HepG2 (cell line): Measurements from ENCODE around the gene RASSF4. TPM values are rescaled to one million over a fixed set of nuclear protein-coding genes. Genes with fewer than 3 reads are reported as not detected.

Experiments
- ATAC-seq: fragments of 200-7000 bp; cut with Tn5 transposase; 3 replicates; pipeline ENCODE4 v1.9.1; 2020; ENCODE audit warnings: mild to moderate bottlenecking, moderate library complexity
- BruUV-seq: library from RNA; stranded (reverse); fragments of 400-500 nt; replicated peaks from 2 replicates; lab custom pipeline; 2021; lab: Mats Ljungman, UMichigan
- CTCF ChIA-PET: fragments of 300-600 bp; formaldehyde crosslinking; extraction: SDS; loops from one replicate; lab custom pipeline; 2021; ENCODE audit warnings: low total read pairs, inconsistent platforms, low intra/inter-chr PET ratio; lab: Yijun Ruan, JAX
- POLR2A ChIA-PET: fragments of 350-600 bp; sonication (Branson Sonifier 250); formaldehyde crosslinking; loops from one replicate; lab custom pipeline; 2020; ENCODE audit warnings: antibody characterized with exemption, inconsistent platforms; lab: Yijun Ruan, JAX
- DNase-seq: peaks from one replicate; pipeline ENCODE4 v3.0.0-alpha.2; 2015; ENCODE audit warnings: low spot score
- FAIRE-seq: peaks from 3 replicates; lab custom pipeline; 2011; peaks lifted over from hg19 to GRCh38; lab: Jason Lieb, UNC
- H2AFZ ChIP-seq: one replicate; pipeline ENCODE4 v1.6.1; 2011; ENCODE audit warnings: low read length, inconsistent platforms
- H3K27ac ChIP-seq: fragments of 300-600 bp; 3 replicates; pipeline ENCODE4 v1.8.0; 2011; ENCODE audit warnings: mixed run types, mild to moderate bottlenecking, mixed read lengths, low read length, inconsistent platforms; ENCODE audit not compliant: insufficient read depth; ENCODE audit errors: extremely low read length
- H3K27me3 ChIP-seq, 2 experiments: fragments of 200-600 bp in 1 of 2; 2 replicates in 1 of 2; 3 replicates in 1 of 2; pipeline versions ENCODE4 v1.6.0 to v1.8.0; 2011; ENCODE audit warnings: low read length in 2 of 2, mild to moderate bottlenecking in 2 of 2, moderate library complexity in 2 of 2, inconsistent platforms in 1 of 2; ENCODE audit not compliant: insufficient read depth in 2 of 2, control insufficient read depth in 1 of 2
- H3K36me3 ChIP-seq, 2 experiments: fragments of 200-600 bp in 1 of 2; replicated peaks in 1 of 2; 2 replicates in 1 of 2; 3 replicates in 1 of 2; pipeline versions ENCODE4 v1.5.1 to v1.8.0; 2011; ENCODE audit warnings: low read length in 2 of 2, inconsistent platforms in 1 of 2; ENCODE audit not compliant: insufficient read depth in 2 of 2, control insufficient read depth in 1 of 2
- H3K4me1 ChIP-seq: 2 replicates; pipeline ENCODE4 v1.5.1; 2012; ENCODE audit warnings: low read length, inconsistent platforms; ENCODE audit not compliant: insufficient read depth
- H3K4me2 ChIP-seq: 2 replicates; pipeline ENCODE4 v1.6.0; 2011; ENCODE audit warnings: low read depth, low read length, inconsistent platforms
- H3K4me3 ChIP-seq, 3 experiments: fragments of 200-600 bp in 1 of 3; sonication (generic), shearing (Covaris generic) in 1 of 3; replicated peaks in 1 of 3; 2 replicates each; pipeline ENCODE4 v1.5.1; 2011 to 2016; ENCODE audit warnings: low read length in 3 of 3, inconsistent platforms in 2 of 3, low read depth in 2 of 3, mild to moderate bottlenecking in 2 of 3, control low read depth in 1 of 3, mixed read lengths in 1 of 3; ENCODE audit not compliant: insufficient read depth in 1 of 3
- H3K79me2 ChIP-seq: one replicate; pipeline ENCODE4 v1.6.1; 2011; ENCODE audit warnings: low read length, inconsistent platforms; ENCODE audit not compliant: insufficient read depth
- H3K9ac ChIP-seq: 2 replicates; pipeline ENCODE4 v1.6.0; 2011; ENCODE audit warnings: mild to moderate bottlenecking, low read depth, low read length, inconsistent platforms; ENCODE audit not compliant: insufficient read depth
- H3K9me3 ChIP-seq: 2 replicates; pipeline ENCODE4 v1.5.1; 2012; ENCODE audit warnings: mild to moderate bottlenecking, low read length
- H4K20me1 ChIP-seq: 2 replicates; pipeline ENCODE4 v1.6.0; 2011; ENCODE audit warnings: inconsistent platforms, mild to moderate bottlenecking, low read length, moderate library complexity; ENCODE audit not compliant: insufficient read depth
- AGO2 ChIP-seq: fragments of 200-400 bp; formaldehyde crosslinking; optimal IDR thresholded peaks from 2 replicates; pipeline ENCODE3; 2017; ENCODE audit warnings: mild to moderate bottlenecking, low read depth, low read length, moderate library complexity
- CEBPB ChIP-seq: IDR thresholded peaks from 2 replicates; pipeline ENCODE4 v1.6.1; 2011; ENCODE audit warnings: low read depth, low read length, improper control_type of control experiment, borderline replicate concordance
- CEBPG ChIP-seq: IDR thresholded peaks from 2 replicates; pipeline ENCODE4 v1.6.1; 2016
- GATAD2A ChIP-seq: IDR thresholded peaks from 2 replicates; pipeline ENCODE4 v1.6.1; 2016
- MXD1 ChIP-seq: sonication (generic); formaldehyde crosslinking; IDR thresholded peaks from 2 replicates; pipeline ENCODE4 v1.4.0; 2020; ENCODE audit warnings: mild to moderate bottlenecking, missing genetic modification reagents
- NFIB ChIP-seq: sonication (generic); formaldehyde crosslinking; IDR thresholded peaks from 2 replicates; pipeline ENCODE4 v1.9.0; 2021; ENCODE audit warnings: missing genetic modification reagents, mild to moderate bottlenecking, borderline replicate concordance
- PAF1 ChIP-seq: IDR thresholded peaks from 2 replicates; pipeline ENCODE4 v1.6.1; 2016; ENCODE audit warnings: missing genetic modification reagents, missing compliant biosample characterization
- PCBP1 ChIP-seq: fragments of 200-400 bp; formaldehyde crosslinking; IDR thresholded peaks from 2 replicates; pipeline ENCODE4 v1.6.1; 2017; ENCODE audit warnings: mild to moderate bottlenecking, low read depth, low read length, borderline replicate concordance
- RARG ChIP-seq: sonication (generic); formaldehyde crosslinking; IDR thresholded peaks from 2 replicates; pipeline ENCODE4 v1.4.0; 2020; ENCODE audit warnings: low read depth, mild to moderate bottlenecking, missing genetic modification reagents
- SUZ12 ChIP-seq: fragments of 150-350 bp; IDR thresholded peaks from 2 replicates; pipeline ENCODE4 v1.6.1; 2014; ENCODE audit warnings: low read depth, low read length
- ZC3H13 ChIP-seq: sonication (generic); formaldehyde crosslinking; IDR thresholded peaks from 2 replicates; pipeline ENCODE4 v1.8.1; 2023; ENCODE audit warnings: mild to moderate bottlenecking, missing genetic modification reagents, moderate library complexity
- ZNF569 ChIP-seq: sonication (generic); formaldehyde crosslinking; IDR thresholded peaks from 2 replicates; pipeline ENCODE4 v1.5.0; 2020; ENCODE audit warnings: mild to moderate bottlenecking, missing genetic modification reagents, moderate library complexity, borderline replicate concordance
- ZNF572 ChIP-seq: sonication (generic); formaldehyde crosslinking; IDR thresholded peaks from 2 replicates; pipeline ENCODE4 v1.5.1; 2020; ENCODE audit warnings: mild to moderate bottlenecking, missing genetic modification reagents
- WGBS: methylation state at CpG from one replicate; pipeline ENCODE4 v1.1.6; 2017; ENCODE audit warnings: low lambda C conversion rate; 5-methylcytosine and 5-hydroxymethylcytosine counted together
- in situ Hi-C: cut with HindIII; loops from 2 replicates; pipeline ENCODE4 v1.10.0; 2017; ENCODE audit warnings: low pct_unique_long_range_greater_than_20kb; ENCODE audit not compliant: extremely low pct_ligation_motif_present
- intact Hi-C: fragments of 100-400 bp; cut with micrococcal nuclease; formaldehyde crosslinking; loops from one replicate; pipeline ENCODE4 v1.10.0; 2022; ENCODE audit not compliant: unreplicated experiment
- polyA plus RNA-seq, 8 experiments: library from polyadenylated mRNA; depleted of rRNA in 3 of 8; stranded (reverse) in 7 of 8; unstranded in 1 of 8; fragments of >200 nt; fragmentation: Illumina TruSeq in 4 of 8; extraction: Trizol in 4 of 8; gene quantifications; 2 replicates each; pipeline versions ENCODE4 v1.2.1 to v1.2.3, GENCODE V29; 2011 to 2016; ENCODE audit warnings: low read depth in 4 of 8, missing spikeins in 1 of 8, mixed read lengths in 1 of 8; ENCODE audit not compliant: insufficient read depth in 1 of 8
- total RNA-seq, 5 experiments: library from RNA; depleted of rRNA; stranded (reverse); fragments of >200 nt; fragmentation: Illumina TruSeq; extraction: Trizol; gene quantifications; 2 replicates each; pipeline ENCODE4 v1.2.3, GENCODE V29; 2016; ENCODE audit warnings: low read depth in 1 of 5

RASSF4 gene
- total and polyA plus RNA-seq, 2 of the 13 experiments (the other 11 are each of a cell fraction or from before 2014, with no cell fraction given), result 34.0 to 51.7 TPM

- H2AFZ ChIP-seq, result no peak within 1 kb of the TSS
- H3K9ac ChIP-seq, result no peak within 1 kb of the TSS
- no peaks in the 10 kb centered on the region for H3K36me3 ChIP-seq
- H3K79me2 ChIP-seq, result no peaks in the 10 kb centered on the region
- POLR2A ChIA-PET, result interaction anchor here (1.3 to 5.4 kb wide), 3 partner anchors 20 to 25 kb away, joined by 4 to 30 read pairs (median 19); partner anchors contain the start of gene DEPP1
- DNase-seq (no peak), ATAC-seq (no peak), FAIRE-seq (no peak)
- H3K9me3 ChIP-seq, result no peaks in the 10 kb centered on the region
- peak within 1 kb of the TSS; percentile 31 for H3K27ac ChIP-seq
- in situ Hi-C loops (loop anchor here (25.0 kb wide), 2 partner anchors 236 to 436 kb away; no protein-coding TSS in a partner anchor), intact Hi-C loops (loop anchor here (10.0 kb wide), 1 partner anchor 444 kb away; no protein-coding TSS in a partner anchor)
- peak within 1 kb of the TSS; percentile 34 for H3K4me2 ChIP-seq
- TF ChIP-seq RARG, result no peak
- peak; percentile 33 for TF ChIP-seq AGO2
- no peak for TF ChIP-seq NFIB (CRISPR knock-in tag)
- CTCF ChIA-PET, result no interaction called here
- no peaks in the 10 kb centered on the region for H4K20me1 ChIP-seq
- H3K4me3 ChIP-seq, result no peak within 1 kb of the TSS
- H3K27me3 ChIP-seq, result no peaks in the 10 kb centered on the region
- BruUV-seq, result no TSS peak
- H3K4me1 ChIP-seq, result peaks cover 95% of the 10 kb centered on the region
- 97% methylated on average over 75 of the region's 79 CpGs for WGBS
Observed at GRCh38 chr10:45000752-45001380, 41.3 kb downstream of the RASSF4 start, which contains the start of gene ZNF22. Gene ZNF22, plus strand, starts transcription at chr10:45000923. Its CDS starts 2,446 bp downstream, at chr10:45003369.

GRCh38 chr10:45001381-45002148 is 42.0 kb downstream of the RASSF4 start:
- intact Hi-C loops, result loop anchor here (10.0 kb wide), 1 partner anchor 443 kb away; no protein-coding TSS in a partner anchor
- peak; percentile 52 for TF ChIP-seq CEBPG (CRISPR knock-in tag)
- TF ChIP-seq ZNF572 (CRISPR knock-in tag), result no peak
- peak; percentile 73 for TF ChIP-seq CEBPB
- peak; percentile 36; the same call in 1 of the 2 replicates for TF ChIP-seq GATAD2A (CRISPR knock-in tag)
- no peak for TF ChIP-seq ZC3H13 (CRISPR knock-in tag)
- TF ChIP-seq PCBP1, result no peak
- TF ChIP-seq ZNF569, result no peak
- no peak for TF ChIP-seq PAF1 (CRISPR knock-in tag)
- TF ChIP-seq SUZ12, result no peak
- TF ChIP-seq MXD1, result no peak

More at GRCh38 chr10:45001381-45002148, 42.0 kb downstream of the RASSF4 start:
- H3K4me3 ChIP-seq, result no peak overlapping the region
- ChIA-PET POLR2A (interaction anchor here (1.3 to 5.4 kb wide), 3 partner anchors 21 to 26 kb away, joined by 4 to 30 read pairs (median 19); partner anchors contain the start of gene DEPP1), CTCF (no interaction called here)
- H3K4me1 ChIP-seq, result peaks cover 95% of the 10 kb centered on the region
- H3K9ac ChIP-seq, result no peak overlapping the region
- in situ Hi-C loops, result loop anchor here (25.0 kb wide), 2 partner anchors 236 to 436 kb away; no protein-coding TSS in a partner anchor
- peak; percentile 31; the same call in 1 of the 3 replicates for ATAC-seq
- no peak for FAIRE-seq
- H3K79me2 ChIP-seq, result no peaks in the 10 kb centered on the region
- no peaks in the 10 kb centered on the region for H3K36me3 ChIP-seq
- no peaks in the 10 kb centered on the region for H4K20me1 ChIP-seq
- H3K4me2 ChIP-seq, result peak overlapping the region; percentile 34
- no peak overlapping the region for H3K27ac ChIP-seq
- WGBS, result 64% methylated on average over 13 of the region's 13 CpGs
- no TSS peak for BruUV-seq
- H2AFZ ChIP-seq, result no peak overlapping the region
- H3K9me3 ChIP-seq, result no peaks in the 10 kb centered on the region
- no peaks in the 10 kb centered on the region for H3K27me3 ChIP-seq
- no peak for DNase-seq
